Panc1 (cell line): ENCODE measurements around the gene ZBTB46. TPM values are rescaled to one million over a fixed set of nuclear protein-coding genes. Genes with fewer than 3 reads are reported as not detected.

Experiments used
- ATAC-seq: fragments of 200-7000 bp; cut with Tn5 transposase; 2 replicates; pipeline ENCODE4 v1.9.1; 2020; ENCODE audit warnings: mild to moderate bottlenecking, moderate library complexity
- BruUV-seq: library from RNA; stranded (reverse); fragments of 400-500 nt; replicated peaks from 2 replicates; lab custom pipeline; 2021; lab: Mats Ljungman, UMichigan
- CTCF ChIA-PET: fragments of 300-600 bp; sonication (Branson Sonifier 250); formaldehyde crosslinking; loops from one replicate; lab custom pipeline; 2022; ENCODE audit warnings: antibody characterized with exemption; lab: Charles Lee
- POLR2A ChIA-PET: fragments of 300-600 bp; sonication (Branson Sonifier 250); formaldehyde crosslinking; loops from one replicate; lab custom pipeline; 2022; ENCODE audit warnings: antibody characterized with exemption; lab: Charles Lee
- DNase-seq: peaks from one replicate; pipeline ENCODE4 v3.0.0-alpha.2; 2010; ENCODE audit warnings: low read depth, low spot score
- H3K27ac ChIP-seq: 2 replicates; pipeline ENCODE4 v1.5.1; 2011; ENCODE audit warnings: mild to moderate bottlenecking, low read length, inconsistent platforms
- H3K27me3 ChIP-seq: fragments of 200-500 bp; sonication (Bioruptor generic); 2 replicates; pipeline ENCODE4 v1.6.0; 2014; ENCODE audit warnings: low read length, inconsistent platforms; ENCODE audit not compliant: control insufficient read depth, insufficient read depth
- H3K36me3 ChIP-seq: fragments of 200-500 bp; sonication (Bioruptor generic); 2 replicates; pipeline ENCODE4 v1.5.1; 2014; ENCODE audit warnings: inconsistent platforms, mild to moderate bottlenecking, low read length, moderate library complexity; ENCODE audit not compliant: control insufficient read depth, insufficient read depth
- H3K4me1 ChIP-seq: 2 replicates; pipeline ENCODE4 v1.5.1; 2011; ENCODE audit warnings: inconsistent platforms, mild to moderate bottlenecking, low read length, moderate library complexity; ENCODE audit not compliant: control insufficient read depth, insufficient read depth
- H3K4me3 ChIP-seq, 2 experiments: 2 replicates each; pipeline ENCODE4 v1.5.1; 2011 to 2012; ENCODE audit warnings: low read depth in 2 of 2, low read length in 2 of 2, mild to moderate bottlenecking in 2 of 2, inconsistent platforms in 1 of 2, moderate library complexity in 1 of 2
- H3K9me3 ChIP-seq: fragments of 200-500 bp; sonication (Bioruptor generic); 2 replicates; pipeline ENCODE4 v1.5.1; 2014; ENCODE audit warnings: low read depth, mild to moderate bottlenecking, inconsistent platforms, low read length, moderate library complexity; ENCODE audit not compliant: control insufficient read depth, insufficient read depth
- CTCF ChIP-seq: fragments of 450-650 bp; IDR thresholded peaks from 2 replicates; pipeline ENCODE4 v1.5.1; 2017; ENCODE audit warnings: mild to moderate bottlenecking
- POLR2AphosphoS5 ChIP-seq: IDR thresholded peaks from 2 replicates; pipeline ENCODE4 v1.6.1; 2012; ENCODE audit warnings: mild to moderate bottlenecking, low read depth, low read length, moderate library complexity
- SIN3A ChIP-seq: IDR thresholded peaks from 2 replicates; pipeline ENCODE4 v1.6.1; 2012; ENCODE audit warnings: low read depth, mild to moderate bottlenecking, low read length, moderate library complexity, borderline replicate concordance; ENCODE audit not compliant: insufficient read depth
- TCF7L2 ChIP-seq: IDR thresholded peaks from 2 replicates; pipeline ENCODE4 v1.6.1; 2011; ENCODE audit warnings: mild to moderate bottlenecking, low read depth, low read length, inconsistent platforms
- in situ Hi-C: cut with HindIII; loops from 2 replicates; pipeline ENCODE4 v1.10.0; 2016; ENCODE audit warnings: low sequenced_read_pairs, low pct_unique_long_range_greater_than_20kb
- intact Hi-C: fragments of 100-400 bp; cut with micrococcal nuclease; formaldehyde crosslinking; loops from one replicate; pipeline ENCODE4 v1.10.0; 2022; ENCODE audit not compliant: unreplicated experiment
- total RNA-seq: library from RNA; stranded (reverse); gene quantifications from one replicate; pipeline ENCODE4 v1.2.1, GENCODE V29; 2021; ENCODE audit not compliant: unreplicated experiment
- TF ChIP-seq, protein P1 (sequence below), 2 experiments: IDR thresholded peaks; 2 replicates each; pipeline ENCODE4 v1.6.1; 2011 to 2012; ENCODE audit warnings: low read depth in 2 of 2, control low read depth in 1 of 2, low read length in 1 of 2, mild to moderate bottlenecking in 1 of 2, moderate library complexity in 1 of 2; ENCODE audit not compliant: insufficient read depth in 1 of 2

Gene ZBTB46
- total RNA-seq, 1 experiment from 2014 or later, result 15.2 TPM

- Histone ChIP-seq H3K27ac (no peak overlapping the region), H3K27me3 (no peaks in the 10 kb centered on the region), H3K4me1 (no peaks in the 10 kb centered on the region), H3K36me3 (no peaks in the 10 kb centered on the region), H3K4me3 (no peak overlapping the region), H3K9me3 (no peaks in the 10 kb centered on the region)
- ChIA-PET CTCF (interaction anchor here (0.6 kb wide), 1 partner anchor 338 kb away, joined by 13 read pairs; no protein-coding TSS in a partner anchor), POLR2A (no interaction called here)
- intact Hi-C loops, result no loop called here
- in situ Hi-C loops, result no loop called here
- no peak for ATAC-seq
- no TSS peak for BruUV-seq
- TF ChIP-seq POLR2AphosphoS5 (no peak), CTCF (no peak), TCF7L2 (no peak), SIN3A (no peak)
- TF ChIP-seq, protein P1, sequence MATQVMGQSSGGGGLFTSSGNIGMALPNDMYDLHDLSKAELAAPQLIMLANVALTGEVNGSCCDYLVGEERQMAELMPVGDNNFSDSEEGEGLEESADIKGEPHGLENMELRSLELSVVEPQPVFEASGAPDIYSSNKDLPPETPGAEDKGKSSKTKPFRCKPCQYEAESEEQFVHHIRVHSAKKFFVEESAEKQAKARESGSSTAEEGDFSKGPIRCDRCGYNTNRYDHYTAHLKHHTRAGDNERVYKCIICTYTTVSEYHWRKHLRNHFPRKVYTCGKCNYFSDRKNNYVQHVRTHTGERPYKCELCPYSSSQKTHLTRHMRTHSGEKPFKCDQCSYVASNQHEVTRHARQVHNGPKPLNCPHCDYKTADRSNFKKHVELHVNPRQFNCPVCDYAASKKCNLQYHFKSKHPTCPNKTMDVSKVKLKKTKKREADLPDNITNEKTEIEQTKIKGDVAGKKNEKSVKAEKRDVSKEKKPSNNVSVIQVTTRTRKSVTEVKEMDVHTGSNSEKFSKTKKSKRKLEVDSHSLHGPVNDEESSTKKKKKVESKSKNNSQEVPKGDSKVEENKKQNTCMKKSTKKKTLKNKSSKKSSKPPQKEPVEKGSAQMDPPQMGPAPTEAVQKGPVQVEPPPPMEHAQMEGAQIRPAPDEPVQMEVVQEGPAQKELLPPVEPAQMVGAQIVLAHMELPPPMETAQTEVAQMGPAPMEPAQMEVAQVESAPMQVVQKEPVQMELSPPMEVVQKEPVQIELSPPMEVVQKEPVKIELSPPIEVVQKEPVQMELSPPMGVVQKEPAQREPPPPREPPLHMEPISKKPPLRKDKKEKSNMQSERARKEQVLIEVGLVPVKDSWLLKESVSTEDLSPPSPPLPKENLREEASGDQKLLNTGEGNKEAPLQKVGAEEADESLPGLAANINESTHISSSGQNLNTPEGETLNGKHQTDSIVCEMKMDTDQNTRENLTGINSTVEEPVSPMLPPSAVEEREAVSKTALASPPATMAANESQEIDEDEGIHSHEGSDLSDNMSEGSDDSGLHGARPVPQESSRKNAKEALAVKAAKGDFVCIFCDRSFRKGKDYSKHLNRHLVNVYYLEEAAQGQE (IDR thresholded peaks at IDR 0.05; ENCODE audit: insufficient read depth in 1 of 2, low read depth in 2 of 2, low read length in 1 of 2), result no peak
- DNase-seq, result no peak
Observed at GRCh38 chr20:63790572-63791168, 40.4 kb downstream of the ZBTB46 start.

- no TSS peak for BruUV-seq
- in situ Hi-C loops, result no loop called here
- no peaks in the 10 kb centered on the region for H3K9me3 ChIP-seq
- H3K27ac ChIP-seq, result no peak overlapping the region
- TF ChIP-seq POLR2AphosphoS5 (no peak), SIN3A (no peak), TCF7L2 (no peak), CTCF (no peak)
- TF ChIP-seq, protein P1 (IDR thresholded peaks at IDR 0.05; ENCODE audit: insufficient read depth in 1 of 2, low read depth in 2 of 2, low read length in 1 of 2), result no peak
- ChIA-PET POLR2A (no interaction called here), CTCF (interaction anchor here (0.6 kb wide), 1 partner anchor 338 kb away, joined by 13 read pairs; no protein-coding TSS in a partner anchor)
- H3K36me3 ChIP-seq, result no peaks in the 10 kb centered on the region
- no peak overlapping the region for H3K4me3 ChIP-seq
- no peak for ATAC-seq
- no peaks in the 10 kb centered on the region for H3K27me3 ChIP-seq
- intact Hi-C loops, result no loop called here
- H3K4me1 ChIP-seq, result no peaks in the 10 kb centered on the region
- DNase-seq, result no peak
Observed at GRCh38 chr20:63789836-63790571, 41.1 kb downstream of the ZBTB46 start.
